Spleen (tissue), 10 donors: ENCODE results near the gene OR52W1. TPM values are rescaled to one million over a fixed set of nuclear protein-coding genes. Genes with fewer than 3 reads are reported as not detected.

Experiments
- polyA plus RNA-seq, 3 donors: library from polyadenylated mRNA; stranded (reverse); fragments of 200-250 nt; gene quantifications; one replicate each; pipeline ENCODE4 v1.2.1, GENCODE V29; 2013
- total RNA-seq, 7 donors: library from RNA; depleted of rRNA in 3 of 7; stranded (reverse); fragments of >200 nt in 3 of 7; fragmentation: NEBNext Ultra II Directional in 4 of 7; extraction: Animal tissue kit (Norgen Biotek cat#: 25700) in 4 of 7; gene quantifications; one replicate each; pipeline versions ENCODE4 v1.1.0 to v1.2.1, GENCODE V29; 2016 to 2021
- donor health status: healthy with polysubstance abuse.
- donor health status: DM: no; HTN: no; CAD: no; lungs with moderate emphysema.
- donor health status: DM: no; HTN: no; CAD: no.
- donor health status: Bipolar disorder and iron deficiency.
- donor health status: healthy.
- donor health status: DM: no; HTN: no; CAD: no.
- donor health status: DM: yes; HTN: yes; CAD: no.

Gene OR52W1
- total and polyA plus RNA-seq, 10 donors = not detected

Other genes with a start within 250 kb of the OR52W1 start
- gene OR56A5, start 230.7 kb upstream of the OR52W1 start, total RNA-seq = not detected
- not detected for gene OR56A5, start 230.7 kb upstream of the OR52W1 start, polyA plus RNA-seq
- not detected for gene OR52L1, start 212.2 kb upstream of the OR52W1 start, total RNA-seq
- not detected for gene OR52L1, start 212.2 kb upstream of the OR52W1 start, polyA plus RNA-seq
- gene OR56A4, start 192.3 kb upstream of the OR52W1 start, total RNA-seq = under 1 TPM in 2 of 7 donors, not detected in 5; 0.07 to 0.11 TPM
- not detected for gene OR56A4, start 192.3 kb upstream of the OR52W1 start, polyA plus RNA-seq
- gene OR56A1, start 168.5 kb upstream of the OR52W1 start, total RNA-seq = under 1 TPM in 3 of 7 donors, not detected in 4; 0.09 to 0.19 (median 0.13) TPM
- gene OR56A1, start 168.5 kb upstream of the OR52W1 start, polyA plus RNA-seq = not detected
- not detected for gene OR56B4, start 91.5 kb upstream of the OR52W1 start, total RNA-seq
- not detected for gene OR56B4, start 91.5 kb upstream of the OR52W1 start, polyA plus RNA-seq
- 1 to 10 TPM in 1 of 7 donors, not detected in 6; 1.2 TPM for gene OR52B2, start 28.9 kb upstream of the OR52W1 start, total RNA-seq
- not detected for gene OR52B2, start 28.9 kb upstream of the OR52W1 start, polyA plus RNA-seq
- not detected for gene C11orf42, start 6.3 kb downstream of the OR52W1 start, total RNA-seq
- not detected for gene C11orf42, start 6.3 kb downstream of the OR52W1 start, polyA plus RNA-seq
- 10 to 100 TPM; 36.3 to 77.6 (median 41.1) TPM for gene FHIP1B, start 35.4 kb downstream of the OR52W1 start, total RNA-seq
- gene FHIP1B, start 35.4 kb downstream of the OR52W1 start, polyA plus RNA-seq = 10 to 100 TPM; 14.9 to 41.6 (median 39.1) TPM
- under 1 TPM in 5 of 7 donors, not detected in 2; 0.23 to 0.60 (median 0.33) TPM for gene CNGA4, start 39.9 kb downstream of the OR52W1 start, total RNA-seq
- gene CNGA4, start 39.9 kb downstream of the OR52W1 start, polyA plus RNA-seq = under 1 TPM; 0.06 to 0.29 (median 0.09) TPM
- not detected for gene CCKBR, start 60.6 kb downstream of the OR52W1 start, total RNA-seq
- gene CCKBR, start 60.6 kb downstream of the OR52W1 start, polyA plus RNA-seq = not detected
- gene CAVIN3, start 121.3 kb downstream of the OR52W1 start, total RNA-seq = 10 to 100 TPM; 10.5 to 42.9 (median 31.8) TPM
- gene CAVIN3, start 121.3 kb downstream of the OR52W1 start, polyA plus RNA-seq = 10 to 100 TPM; 22.3 to 40.2 (median 35.1) TPM
- 10 to 100 TPM; 21.9 to 33.8 (median 27.7) TPM for gene SMPD1, start 191.2 kb downstream of the OR52W1 start, total RNA-seq
- gene SMPD1, start 191.2 kb downstream of the OR52W1 start, polyA plus RNA-seq = 10 to 100 TPM; 23.8 to 28.9 (median 24.2) TPM
- 10 to 100 TPM; 23.5 to 42.4 (median 27.3) TPM for gene APBB1, start 219.9 kb downstream of the OR52W1 start, total RNA-seq
- 10 to 100 TPM; 18.6 to 25.9 (median 22.2) TPM for gene APBB1, start 219.9 kb downstream of the OR52W1 start, polyA plus RNA-seq
- 1 to 10 TPM in 6 of 7 donors, not detected in 1; 1.0 to 3.8 (median 2.8) TPM for gene HPX, start 241.8 kb downstream of the OR52W1 start, total RNA-seq
- 1 to 10 TPM in 1 of 3 donors, under 1 TPM in 2; 0.65 to 1.4 (median 0.83) TPM for gene HPX, start 241.8 kb downstream of the OR52W1 start, polyA plus RNA-seq